Fibroblast of pulmonary artery (primary cell): Measurements from ENCODE around the gene HNRNPAB.

Experiments
- DNase-seq: peaks from one replicate; pipeline ENCODE4 v3.0.0-alpha.2; 2010; ENCODE audit warnings: low read depth
- H3K4me3 ChIP-seq: replicated peaks from 2 replicates; pipeline ENCODE4 v1.5.1; 2011; ENCODE audit warnings: low read depth, mild to moderate bottlenecking, control low read depth, low read length, moderate library complexity
- TF ChIP-seq, protein P1 (sequence below): IDR thresholded peaks from 2 replicates; pipeline ENCODE4 v1.5.1; 2011; ENCODE audit warnings: mild to moderate bottlenecking, control low read depth, low read length, inconsistent platforms; ENCODE audit errors: missing control alignments

The HNRNPAB gene

GRCh38 chr5:178186427-178186826, 17.9 kb upstream of the HNRNPAB start:
- H3K4me3 ChIP-seq, result no peak overlapping the region
- TF ChIP-seq, protein P1, sequence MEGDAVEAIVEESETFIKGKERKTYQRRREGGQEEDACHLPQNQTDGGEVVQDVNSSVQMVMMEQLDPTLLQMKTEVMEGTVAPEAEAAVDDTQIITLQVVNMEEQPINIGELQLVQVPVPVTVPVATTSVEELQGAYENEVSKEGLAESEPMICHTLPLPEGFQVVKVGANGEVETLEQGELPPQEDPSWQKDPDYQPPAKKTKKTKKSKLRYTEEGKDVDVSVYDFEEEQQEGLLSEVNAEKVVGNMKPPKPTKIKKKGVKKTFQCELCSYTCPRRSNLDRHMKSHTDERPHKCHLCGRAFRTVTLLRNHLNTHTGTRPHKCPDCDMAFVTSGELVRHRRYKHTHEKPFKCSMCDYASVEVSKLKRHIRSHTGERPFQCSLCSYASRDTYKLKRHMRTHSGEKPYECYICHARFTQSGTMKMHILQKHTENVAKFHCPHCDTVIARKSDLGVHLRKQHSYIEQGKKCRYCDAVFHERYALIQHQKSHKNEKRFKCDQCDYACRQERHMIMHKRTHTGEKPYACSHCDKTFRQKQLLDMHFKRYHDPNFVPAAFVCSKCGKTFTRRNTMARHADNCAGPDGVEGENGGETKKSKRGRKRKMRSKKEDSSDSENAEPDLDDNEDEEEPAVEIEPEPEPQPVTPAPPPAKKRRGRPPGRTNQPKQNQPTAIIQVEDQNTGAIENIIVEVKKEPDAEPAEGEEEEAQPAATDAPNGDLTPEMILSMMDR, result no peak
- DNase-seq, result no peak

- no peak for DNase-seq
- no peak within 1 kb of the TSS for H3K4me3 ChIP-seq
Observed at GRCh38 chr5:178187014-178187413, 17.3 kb upstream of the HNRNPAB start, which contains the start of gene GMCL2. TSS of gene GMCL2 (minus strand) at chr5:178187371. CDS start at chr5:178187299, 72 bp downstream.

DNA sequence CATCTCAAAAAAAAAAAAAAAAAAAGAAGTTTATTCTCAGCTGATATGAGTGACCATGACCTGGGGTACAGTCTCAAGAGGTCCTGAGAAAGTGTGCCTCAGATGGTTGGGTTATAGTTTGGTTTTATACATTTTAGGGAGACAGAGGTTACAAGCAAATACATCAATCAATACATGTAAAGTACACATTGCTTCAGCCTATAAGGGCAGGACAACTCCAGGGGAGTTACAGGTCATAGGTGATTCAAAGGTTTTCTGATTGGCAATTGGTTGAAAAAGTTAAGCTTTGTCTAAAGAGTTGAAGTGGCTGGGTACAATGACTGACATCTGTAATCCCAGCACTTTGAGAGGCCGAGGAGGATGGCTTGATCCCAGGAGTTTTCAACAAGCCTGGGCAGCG, 14.9 kb upstream of the HNRNPAB start:
- DNase-seq, result no peak
- TF ChIP-seq, protein P1, result no peak
- H3K4me3 ChIP-seq, result no peak overlapping the region

More at GRCh38 chr5:178187014-178187413, 17.3 kb upstream of the HNRNPAB start, which contains the start of gene GMCL2:
- TF ChIP-seq, protein P1, result no peak

GRCh38 chr5:178191661-178192060, 12.7 kb upstream of the HNRNPAB start:
- H3K4me3 ChIP-seq, result no peak overlapping the region
- DNase-seq, result no peak
- TF ChIP-seq, protein P1, result no peak

- no peak overlapping the region for H3K4me3 ChIP-seq
- TF ChIP-seq, protein P1, result no peak
- no peak for DNase-seq
Observed at GRCh38 chr5:178192244-178192643, 12.1 kb upstream of the HNRNPAB start.

- no peak overlapping the region for H3K4me3 ChIP-seq
- TF ChIP-seq, protein P1, result no peak
- DNase-seq, result no peak
Observed at GRCh38 chr5:178192787-178193186, 11.5 kb upstream of the HNRNPAB start.

- TF ChIP-seq, protein P1, result no peak
- no peak for DNase-seq
Observed at GRCh38 chr5:178193251-178193809, 11.0 kb upstream of the HNRNPAB start.

More at GRCh38 chr5:178193251-178193809, 11.0 kb upstream of the HNRNPAB start:
- H3K4me3 ChIP-seq, result no peak overlapping the region
